ENCODE measurements around the gene SUCLA2. TPM values are rescaled to one million over a fixed set of nuclear protein-coding genes. Genes with fewer than 3 reads are reported as not detected.

SUCLA2 gene
- total and polyA plus RNA-seq, 10 of the 15 experiments (the other 5 are each of a cell fraction or from before 2014, with no cell fraction given), result 27.5 to 83.4 (median 42.8) TPM

DNA sequence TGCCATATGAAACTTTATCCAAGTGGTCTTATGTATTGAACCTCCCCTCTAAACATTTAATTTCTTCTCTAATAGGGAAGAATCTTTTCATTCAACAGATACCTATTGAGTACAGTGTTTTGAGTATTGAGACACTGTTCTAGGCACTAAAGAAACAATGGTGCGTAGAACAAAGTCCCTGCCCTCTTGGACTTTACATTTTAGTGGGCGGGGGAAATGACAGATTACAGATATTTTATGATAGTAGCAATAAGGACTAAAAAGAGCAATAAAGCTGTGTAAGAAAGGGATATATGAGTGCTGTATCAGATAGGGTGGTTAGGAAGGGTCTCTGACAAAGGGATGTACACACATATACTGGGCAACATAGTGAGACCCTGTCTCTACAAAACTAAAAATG lies 41.8 kb upstream of the SUCLA2 start:
- SMC1A ChIA-PET (ENCODE audit: uncharacterized antibody, unreplicated experiment), result interaction anchor here (0.9 to 1.0 kb wide), 2 partner anchors 23 to 725 kb away, joined by 3 to 4 read pairs; no protein-coding TSS in a partner anchor
- intact Hi-C loops (cut with micrococcal nuclease; ENCODE audit: unreplicated experiment), result no loop called here
- Histone ChIP-seq H3K36me3 (ENCODE audit: control insufficient read depth in 2 of 2, insufficient read depth in 2 of 2, low read length in 1 of 2) (peaks cover 1 to 5% of the 10 kb centered on the region in 2 experiments; a peak in 2 of 4 replicates), H3K4me2 (ENCODE audit: control insufficient read depth, insufficient read depth) (no peak overlapping the region), H3K9ac (ENCODE audit: control insufficient read depth, insufficient read depth, low read length) (no peak overlapping the region), H4K20me1 (ENCODE audit: control insufficient read depth, insufficient read depth) (no peaks in the 10 kb centered on the region), H3K27ac (ENCODE audit: control insufficient read depth, insufficient read depth) (no peak overlapping the region), H2AFZ (ENCODE audit: control insufficient read depth, low read depth, low read length) (no peak overlapping the region), H3K79me2 (ENCODE audit: control insufficient read depth, insufficient read depth, low read length) (peaks cover 12% of the 10 kb centered on the region), H3K9me3 (replicated peaks; ENCODE audit: control insufficient read depth, insufficient read depth, low read length) (no peaks in the 10 kb centered on the region; the same call in 2 of the 3 replicates), H3K27me3 (replicated peaks in 1 of 2; ENCODE audit: control insufficient read depth in 2 of 2, insufficient read depth in 2 of 2, low read length in 1 of 2) (no peaks in the 10 kb centered on the region), H3K4me1 (ENCODE audit: control insufficient read depth, insufficient read depth, low read length) (no peaks in the 10 kb centered on the region), H3K4me3 (no peak overlapping the region)
- DNase-seq (ENCODE audit: low read depth, low spot score) (no peak), ATAC-seq (no peak), FAIRE-seq (no peak)
- 92% methylated on average over 2 of the region's 2 CpGs for WGBS (ENCODE audit: insufficient coverage, insufficient replicate concordance, low lambda C conversion rate, missing lambda C conversion rate)
- in situ Hi-C loops (cut with MboI), result no loop called here
- no TSS peak for BruUV-seq (replicated peaks)
- RAD21 ChIA-PET (ENCODE audit: unreplicated experiment), result no interaction called here
- POLR2A ChIA-PET, result no interaction called here
- CTCF ChIA-PET, result interaction anchor here (0.8 kb wide), 1 partner anchor 35 kb away, joined by 3 read pairs; no protein-coding TSS in a partner anchor
- no peak for TF ChIP-seq BRCA1 (IDR thresholded peaks at IDR 0.05; ENCODE audit: low read depth, low read length)
- no peak for TF ChIP-seq GATAD2B (conservative IDR thresholded peaks at IDR 0.05; ENCODE audit: low read depth)
- no peak for TF ChIP-seq CREM (IDR thresholded peaks at IDR 0.05; ENCODE audit: low read depth)
- no peak for TF ChIP-seq MEF2A (IDR thresholded peaks at IDR 0.05; ENCODE audit: insufficient read depth, low read depth, low read length)
- TF ChIP-seq SREBF2 (IDR thresholded peaks at IDR 0.05; ENCODE audit: low read length), result no peak

DNA sequence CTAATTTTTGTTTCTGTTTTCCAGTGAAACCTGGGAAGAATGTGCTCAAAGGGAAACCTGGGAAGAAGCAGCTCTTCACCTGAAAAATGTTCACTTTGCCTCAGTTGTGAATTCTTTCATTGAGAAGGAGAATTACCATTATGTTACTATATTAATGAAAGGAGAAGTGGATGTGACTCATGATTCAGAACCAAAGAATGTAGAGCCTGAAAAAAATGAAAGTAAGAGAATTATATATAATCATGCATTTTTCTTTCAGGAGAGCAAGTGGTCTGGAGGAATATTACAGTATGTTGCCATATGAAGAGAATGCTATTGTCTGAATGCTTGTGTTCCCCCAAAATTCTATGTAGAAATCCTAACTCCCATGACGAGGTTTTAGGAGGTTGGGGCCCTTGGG lies 39.8 kb upstream of the SUCLA2 start:
- Histone ChIP-seq H3K27me3 (replicated peaks in 1 of 2; ENCODE audit: control insufficient read depth in 2 of 2, insufficient read depth in 2 of 2, low read length in 1 of 2) (no peaks in the 10 kb centered on the region), H3K36me3 (ENCODE audit: control insufficient read depth in 2 of 2, insufficient read depth in 2 of 2, low read length in 1 of 2) (peaks cover 1 to 5% of the 10 kb centered on the region in 2 experiments; a peak in 2 of 4 replicates), H3K9ac (ENCODE audit: control insufficient read depth, insufficient read depth, low read length) (no peak overlapping the region), H4K20me1 (ENCODE audit: control insufficient read depth, insufficient read depth) (no peaks in the 10 kb centered on the region; the same call in 1 of the 2 replicates), H3K9me3 (replicated peaks; ENCODE audit: control insufficient read depth, insufficient read depth, low read length) (no peaks in the 10 kb centered on the region; the same call in 2 of the 3 replicates), H3K27ac (ENCODE audit: control insufficient read depth, insufficient read depth) (no peak overlapping the region), H3K4me1 (ENCODE audit: control insufficient read depth, insufficient read depth, low read length) (peaks cover 8% of the 10 kb centered on the region), H2AFZ (ENCODE audit: control insufficient read depth, low read depth, low read length) (no peak overlapping the region), H3K79me2 (ENCODE audit: control insufficient read depth, insufficient read depth, low read length) (peaks cover 15% of the 10 kb centered on the region), H3K4me3 (no peak overlapping the region), H3K4me2 (ENCODE audit: control insufficient read depth, insufficient read depth) (no peak overlapping the region)
- ChIA-PET POLR2A (no interaction called here), SMC1A (ENCODE audit: uncharacterized antibody, unreplicated experiment) (interaction anchor here (1.0 kb wide), 1 partner anchor 13 kb away, joined by 3 read pairs; no protein-coding TSS in a partner anchor), RAD21 (ENCODE audit: unreplicated experiment) (no interaction called here), CTCF (no interaction called here)
- no peak for TF ChIP-seq CTCF (IDR thresholded peaks at IDR 0.05 in 2 of 3, conservative IDR thresholded peaks at IDR 0.05 in 1 of 3; ENCODE audit: control insufficient read depth in 2 of 3, extremely low read depth in 1 of 3, insufficient read depth in 1 of 3, low read depth in 3 of 3, low read length in 3 of 3)
- no peak for TF ChIP-seq YY1 (IDR thresholded peaks at IDR 0.05; ENCODE audit: low read depth, low read length)
- TF ChIP-seq PKNOX1 (IDR thresholded peaks at IDR 0.05), result no peak
- no peak for TF ChIP-seq RAD51 (IDR thresholded peaks at IDR 0.05)
- no peak for TF ChIP-seq CBFB (IDR thresholded peaks at IDR 0.05; ENCODE audit: low read depth)
- no peak for TF ChIP-seq GATAD2B (conservative IDR thresholded peaks at IDR 0.05; ENCODE audit: low read depth)
- no peak for TF ChIP-seq ZNF207 (IDR thresholded peaks at IDR 0.05; ENCODE audit: borderline replicate concordance)
- intact Hi-C loops (cut with micrococcal nuclease; ENCODE audit: unreplicated experiment) (no loop called here), in situ Hi-C loops (cut with MboI) (no loop called here)
- DNase-seq (ENCODE audit: low read depth, low spot score) (no peak), FAIRE-seq (no peak), ATAC-seq (no peak)
- no TSS peak for BruUV-seq (replicated peaks)
- WGBS (ENCODE audit: insufficient coverage, insufficient replicate concordance, low lambda C conversion rate, missing lambda C conversion rate), result 46% methylated on average over 1 of the region's 1 CpG

Data from GM12878 (cell line).